Hepatocyte (in vitro differentiated cells): ENCODE data around the gene MRPL16. TPM values are rescaled to one million over a fixed set of nuclear protein-coding genes. Genes with fewer than 3 reads are reported as not detected.
A peak's percentile ranks its signal among the peaks of the same experiment; 100 is the strongest.
"Not testable (repeated sequence)": the region's sequence is repeated elsewhere in the genome, so short reads cannot be mapped to it uniquely, and the experiment has no call there.

Experiments
- DNase-seq: peaks from one replicate; pipeline ENCODE4 v3.0.0-alpha.2; 2016; ENCODE audit warnings: low spot score
- H2AFZ ChIP-seq: fragments of 200-600 bp; sonication (generic); 2 replicates; pipeline ENCODE4 v1.6.0; 2016; ENCODE audit warnings: antibody characterized with exemption, mild to moderate bottlenecking
- H3K27ac ChIP-seq: fragments of 200-600 bp; sonication (generic); 2 replicates; pipeline ENCODE4 v1.5.1; 2016; ENCODE audit warnings: mild to moderate bottlenecking
- H3K27me3 ChIP-seq: fragments of 200-600 bp; sonication (generic); 2 replicates; pipeline ENCODE4 v1.6.1; 2016
- H3K36me3 ChIP-seq: fragments of 200-600 bp; sonication (generic); replicated peaks from 2 replicates; pipeline ENCODE4 v1.5.1; 2016; ENCODE audit warnings: low read depth; ENCODE audit not compliant: insufficient read depth
- H3K4me1 ChIP-seq: fragments of 200-600 bp; sonication (generic); 2 replicates; pipeline ENCODE4 v1.5.1; 2016; ENCODE audit warnings: mild to moderate bottlenecking, moderate library complexity; ENCODE audit not compliant: insufficient read depth
- H3K4me2 ChIP-seq: fragments of 200-600 bp; sonication (generic); 2 replicates; pipeline ENCODE4 v1.6.0; 2016
- H3K4me3 ChIP-seq: fragments of 200-600 bp; sonication (generic); 2 replicates; pipeline ENCODE4 v1.5.1; 2016; ENCODE audit warnings: mild to moderate bottlenecking
- H3K79me2 ChIP-seq: fragments of 200-600 bp; sonication (generic); 2 replicates; pipeline ENCODE4 v1.6.0; 2017; ENCODE audit warnings: mild to moderate bottlenecking
- H3K9me2 ChIP-seq: fragments of 200-600 bp; sonication (generic); replicated peaks from 2 replicates; pipeline ENCODE4 v1.6.0; 2017; ENCODE audit warnings: mild to moderate bottlenecking; ENCODE audit not compliant: insufficient read depth
- H3K9me3 ChIP-seq: fragments of 200-600 bp; sonication (generic); 2 replicates; pipeline ENCODE4 v1.5.1; 2016; ENCODE audit warnings: low read depth, mild to moderate bottlenecking
- H4K20me1 ChIP-seq: fragments of 200-600 bp; sonication (generic); 2 replicates; pipeline ENCODE4 v1.6.0; 2016; ENCODE audit warnings: mild to moderate bottlenecking; ENCODE audit not compliant: insufficient read depth, poor library complexity, severe bottlenecking
- EZH2 ChIP-seq: fragments of 200-600 bp; sonication (generic); IDR thresholded peaks from 2 replicates; pipeline ENCODE4 v1.6.1; 2016; ENCODE audit warnings: antibody characterized with exemption, mild to moderate bottlenecking, borderline replicate concordance
- EZH2phosphoT487 ChIP-seq: fragments of 200-600 bp; sonication (generic); IDR thresholded peaks from one replicate; pipeline ENCODE4 v1.6.1; 2018; ENCODE audit warnings: antibody characterized with exemption, mild to moderate bottlenecking, low read depth, moderate library complexity; ENCODE audit not compliant: unreplicated experiment, severe bottlenecking
- WGBS: methylation state at CpG from one replicate; pipeline ENCODE4 v1.1.6; 2016; ENCODE audit warnings: low lambda C conversion rate; ENCODE audit errors: missing lambda C conversion rate; 5-methylcytosine and 5-hydroxymethylcytosine counted together
- polyA plus RNA-seq: library from polyadenylated mRNA; unstranded; fragments of >200 nt; fragmentation: Nextera tagmentation; extraction: Ambion mirVana; gene quantifications from 2 replicates; pipeline ENCODE4 v1.2.1, GENCODE V29; 2016
- total RNA-seq: library from RNA; depleted of rRNA; stranded (reverse); fragments of >200 nt; gene quantifications from 2 replicates; pipeline ENCODE4 v1.2.3, GENCODE V29; 2014
- TF ChIP-seq, protein P1 (sequence below): fragments of 200-600 bp; sonication (generic); IDR thresholded peaks from 2 replicates; pipeline ENCODE4 v1.5.1; 2016; ENCODE audit warnings: antibody characterized with exemption, mild to moderate bottlenecking; ENCODE audit not compliant: poor library complexity

Gene MRPL16
- 37.3 and 51.3 TPM in 2 replicates for total RNA-seq
- 59.3 and 62.0 TPM in 2 replicates for polyA plus RNA-seq

- Histone ChIP-seq H3K9me3 (no peaks in the 10 kb centered on the region), H3K27ac (peak within 1 kb of the TSS; percentile 84), H3K79me2 (peaks cover 11% of the 10 kb centered on the region), H3K27me3 (no peaks in the 10 kb centered on the region), H3K4me2 (peak within 1 kb of the TSS; percentile 91), H3K4me3 (peak within 1 kb of the TSS; percentile 73), H3K4me1 (peaks cover 8% of the 10 kb centered on the region), H3K36me3 (no peaks in the 10 kb centered on the region), H2AFZ (peak within 1 kb of the TSS; percentile 97), H4K20me1 (no peaks in the 10 kb centered on the region), H3K9me2 (no peaks in the 10 kb centered on the region)
- DNase-seq, result peak; percentile 95
- under 1% methylated on average over 54 of the region's 54 CpGs for WGBS
- TF ChIP-seq EZH2phosphoT487 (no peak), EZH2 (no peak)
- TF ChIP-seq, protein P1, sequence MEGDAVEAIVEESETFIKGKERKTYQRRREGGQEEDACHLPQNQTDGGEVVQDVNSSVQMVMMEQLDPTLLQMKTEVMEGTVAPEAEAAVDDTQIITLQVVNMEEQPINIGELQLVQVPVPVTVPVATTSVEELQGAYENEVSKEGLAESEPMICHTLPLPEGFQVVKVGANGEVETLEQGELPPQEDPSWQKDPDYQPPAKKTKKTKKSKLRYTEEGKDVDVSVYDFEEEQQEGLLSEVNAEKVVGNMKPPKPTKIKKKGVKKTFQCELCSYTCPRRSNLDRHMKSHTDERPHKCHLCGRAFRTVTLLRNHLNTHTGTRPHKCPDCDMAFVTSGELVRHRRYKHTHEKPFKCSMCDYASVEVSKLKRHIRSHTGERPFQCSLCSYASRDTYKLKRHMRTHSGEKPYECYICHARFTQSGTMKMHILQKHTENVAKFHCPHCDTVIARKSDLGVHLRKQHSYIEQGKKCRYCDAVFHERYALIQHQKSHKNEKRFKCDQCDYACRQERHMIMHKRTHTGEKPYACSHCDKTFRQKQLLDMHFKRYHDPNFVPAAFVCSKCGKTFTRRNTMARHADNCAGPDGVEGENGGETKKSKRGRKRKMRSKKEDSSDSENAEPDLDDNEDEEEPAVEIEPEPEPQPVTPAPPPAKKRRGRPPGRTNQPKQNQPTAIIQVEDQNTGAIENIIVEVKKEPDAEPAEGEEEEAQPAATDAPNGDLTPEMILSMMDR, result peak; percentile 41
Observed at GRCh38 chr11:59810189-59810910, at the start of gene MRPL16. Gene MRPL16 (minus strand): TSS chr11:59810778. CDS start chr11:59810658, 120 bp downstream.

DNA sequence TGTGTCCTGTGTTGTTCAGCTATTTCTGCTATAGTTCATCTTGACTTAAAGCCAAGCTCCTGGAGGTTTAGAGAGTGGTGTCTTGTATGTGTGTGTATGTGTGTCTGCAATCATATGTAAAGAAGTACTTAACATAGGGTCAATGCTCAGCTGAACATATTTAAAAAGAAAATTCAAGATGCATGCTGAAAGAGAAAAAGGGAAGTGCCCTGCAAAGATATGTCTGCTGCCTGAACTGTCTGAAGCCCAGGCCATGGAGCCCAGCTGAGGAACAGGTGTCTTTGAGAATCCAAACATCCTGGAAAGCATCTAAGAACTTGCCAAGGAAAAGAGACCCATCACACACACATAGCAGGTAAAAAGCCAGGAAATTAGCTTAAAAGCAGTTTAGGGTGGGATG is 49.1 kb upstream of the MRPL16 start:
- H3K9me2 ChIP-seq, result no peaks in the 10 kb centered on the region
- no peak for TF ChIP-seq EZH2phosphoT487
- H3K36me3 ChIP-seq, result no peaks in the 10 kb centered on the region
- no peaks in the 10 kb centered on the region for H3K79me2 ChIP-seq
- no peaks in the 10 kb centered on the region for H3K27me3 ChIP-seq
- H4K20me1 ChIP-seq, result no peaks in the 10 kb centered on the region
- H3K4me3 ChIP-seq, result no peak overlapping the region
- H3K27ac ChIP-seq, result no peak overlapping the region
- H3K4me1 ChIP-seq, result no peaks in the 10 kb centered on the region
- no peak for DNase-seq
- H3K9me3 ChIP-seq, result no peaks in the 10 kb centered on the region
- H2AFZ ChIP-seq, result no peak overlapping the region
- no peak overlapping the region for H3K4me2 ChIP-seq

- H3K4me3 ChIP-seq, result no peak overlapping the region
- TF ChIP-seq EZH2 (no peak), EZH2phosphoT487 (no peak)
- TF ChIP-seq, protein P1, result no peak
- no peaks in the 10 kb centered on the region for H3K36me3 ChIP-seq
- no peaks in the 10 kb centered on the region for H3K9me3 ChIP-seq
- no peaks in the 10 kb centered on the region for H3K4me1 ChIP-seq
- no peak for DNase-seq
- H3K27ac ChIP-seq, result no peak overlapping the region
- no peaks in the 10 kb centered on the region for H3K79me2 ChIP-seq
- H3K9me2 ChIP-seq, result no peaks in the 10 kb centered on the region
- no peaks in the 10 kb centered on the region for H4K20me1 ChIP-seq
- H3K27me3 ChIP-seq, result no peaks in the 10 kb centered on the region
- no peak overlapping the region for H2AFZ ChIP-seq
- H3K4me2 ChIP-seq, result no peak overlapping the region
- WGBS, result 62% methylated on average over 10 of the region's 10 CpGs
Observed at GRCh38 chr11:59857439-59858434, 47.2 kb upstream of the MRPL16 start.

DNA sequence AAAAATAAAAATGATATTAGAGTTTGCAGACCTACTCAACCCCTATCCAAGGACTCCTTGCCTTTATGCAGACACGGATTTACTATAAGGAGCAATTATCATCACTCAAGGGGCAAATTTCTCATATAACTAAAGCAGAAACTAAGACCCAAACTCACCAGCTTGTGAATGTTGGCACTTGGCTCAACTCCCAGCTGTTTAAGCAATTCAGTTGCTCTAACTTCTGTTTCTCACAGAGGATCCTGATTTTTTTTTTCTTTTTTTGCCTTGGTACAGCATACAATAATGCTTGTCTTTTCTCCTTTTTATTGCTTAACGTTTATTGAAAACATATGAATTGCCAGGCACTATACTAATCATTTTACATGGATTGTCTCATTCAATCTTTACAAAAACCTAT is 44.3 kb upstream of the MRPL16 start:
- Histone ChIP-seq H3K4me1 (no peaks in the 10 kb centered on the region), H3K36me3 (no peaks in the 10 kb centered on the region), H4K20me1 (no peaks in the 10 kb centered on the region), H3K4me3 (no peak overlapping the region), H3K27ac (no peak overlapping the region), H3K27me3 (no peaks in the 10 kb centered on the region), H3K9me2 (no peaks in the 10 kb centered on the region), H3K4me2 (no peak overlapping the region), H3K9me3 (no peaks in the 10 kb centered on the region), H2AFZ (no peak overlapping the region), H3K79me2 (no peaks in the 10 kb centered on the region)
- no peak for DNase-seq
- 79% methylated on average over 2 of the region's 2 CpGs for WGBS
- no peak for TF ChIP-seq EZH2phosphoT487
- no peak for TF ChIP-seq EZH2
- TF ChIP-seq, protein P1, result no peak

GRCh38 chr11:59851416-59851815 is 40.8 kb upstream of the MRPL16 start:
- H3K9me2 ChIP-seq, DNase-seq, H3K79me2 ChIP-seq, H4K20me1 ChIP-seq, H3K27ac ChIP-seq, H3K27me3 ChIP-seq, H3K4me2 ChIP-seq, H3K4me1 ChIP-seq, H3K36me3 ChIP-seq, H3K9me3 ChIP-seq, H2AFZ ChIP-seq, H3K4me3 ChIP-seq: not testable (repeated sequence)
- 90% methylated on average over 5 of the region's 5 CpGs for WGBS
